Inflammatory macrophage treated with lipopolysaccharide for 4 hours (primary cell): ENCODE measurements around the gene SPAG8.
A peak's percentile ranks its signal among the peaks of the same experiment; 100 is the strongest.

ENCODE experiments used
- DNase-seq: peaks from one replicate; pipeline ENCODE4 v3.0.0-alpha.2; 2020

Gene SPAG8

DNA sequence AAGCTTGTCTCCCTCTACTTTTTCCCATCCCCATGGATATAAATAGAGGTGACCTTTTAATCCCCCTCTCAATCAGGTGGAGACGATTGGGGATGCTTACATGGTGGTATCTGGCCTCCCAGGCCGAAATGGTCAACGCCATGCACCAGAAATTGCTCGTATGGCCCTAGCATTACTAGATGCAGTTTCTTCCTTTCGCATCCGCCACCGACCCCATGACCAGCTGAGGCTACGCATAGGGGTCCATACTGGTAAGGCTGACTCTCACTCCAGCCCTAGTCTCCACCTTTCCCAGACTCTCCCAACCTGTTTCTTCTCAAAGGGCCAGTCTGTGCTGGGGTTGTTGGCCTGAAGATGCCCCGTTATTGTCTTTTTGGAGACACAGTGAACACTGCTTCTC lies 3.6 kb downstream of the SPAG8 start:
- DNase-seq: no peak

DNA sequence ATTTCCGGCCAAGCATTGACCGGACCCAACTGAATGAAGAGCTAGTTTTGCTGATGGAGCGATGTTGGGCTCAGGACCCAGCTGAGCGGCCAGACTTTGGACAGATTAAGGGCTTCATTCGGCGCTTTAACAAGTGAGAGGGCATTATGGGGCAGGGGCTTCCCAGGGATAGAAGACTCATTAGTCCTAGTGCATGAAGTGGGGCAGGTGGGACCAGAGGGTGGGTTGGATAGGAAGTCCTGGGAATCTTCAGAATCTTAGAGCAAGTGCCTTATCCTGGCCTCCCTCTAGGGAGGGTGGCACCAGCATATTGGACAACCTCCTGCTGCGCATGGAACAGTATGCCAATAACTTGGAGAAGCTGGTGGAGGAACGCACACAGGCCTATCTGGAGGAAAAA lies 6.0 kb downstream of the SPAG8 start:
- DNase-seq: no peak

DNA sequence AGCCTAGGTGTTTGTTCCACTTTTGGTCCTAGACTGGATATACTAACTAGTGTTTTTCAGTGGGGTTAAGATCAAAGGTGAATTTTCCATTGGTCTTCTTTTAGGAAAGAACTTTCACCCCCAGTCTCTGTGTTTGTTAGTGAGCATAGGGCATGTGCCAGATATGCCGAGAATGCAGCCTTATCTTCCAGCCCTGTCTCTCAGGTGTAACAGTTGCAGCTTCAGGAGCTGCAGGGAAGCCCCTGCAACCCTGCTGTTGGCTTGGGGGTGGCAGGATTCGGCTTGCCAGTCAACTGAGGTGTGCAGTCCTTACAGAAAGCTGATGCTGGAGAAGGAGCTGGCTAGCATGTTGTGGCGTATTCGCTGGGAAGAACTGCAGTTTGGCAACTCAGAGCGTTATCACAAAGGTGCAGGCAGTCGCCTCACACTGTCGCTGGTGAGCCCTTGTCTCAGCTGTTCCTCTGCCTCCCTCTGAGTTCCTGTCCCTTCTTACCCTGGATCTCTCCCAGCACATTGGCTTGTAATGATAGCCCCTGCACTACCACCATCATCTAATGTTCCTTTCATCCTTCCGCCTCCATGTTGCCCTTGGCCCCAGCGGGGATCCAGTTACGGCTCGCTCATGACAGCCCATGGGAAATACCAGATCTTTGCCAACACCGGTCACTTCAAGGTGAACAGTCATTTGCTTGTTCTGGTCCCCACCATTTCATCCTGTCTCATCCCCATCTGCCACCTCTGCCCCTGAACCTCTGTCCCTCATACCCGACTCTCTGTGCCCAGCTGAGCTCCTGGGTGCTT lies 10.5 kb downstream of the SPAG8 start:
- no peak for DNase-seq

DNA sequence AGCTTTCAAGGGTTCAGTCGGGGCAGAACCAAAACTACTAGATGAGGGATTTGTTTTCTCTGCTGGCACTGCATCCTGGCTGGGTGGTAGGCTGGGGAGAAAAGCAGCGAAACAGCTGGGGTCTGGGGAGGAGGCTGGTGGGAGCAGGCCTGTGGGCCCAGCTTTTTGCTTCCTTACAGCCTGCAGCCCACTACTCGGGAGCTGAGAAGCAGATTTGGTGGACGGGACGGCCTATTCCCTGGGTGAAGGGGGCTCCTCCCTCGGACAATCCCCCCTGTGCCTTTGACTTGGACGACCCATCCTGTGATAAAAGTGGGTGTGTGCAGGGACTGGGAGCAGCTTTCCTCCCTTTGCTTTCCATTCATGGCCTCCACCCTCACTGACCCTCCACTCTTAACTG lies 11.5 kb downstream of the SPAG8 start:
- no peak for DNase-seq

DNA sequence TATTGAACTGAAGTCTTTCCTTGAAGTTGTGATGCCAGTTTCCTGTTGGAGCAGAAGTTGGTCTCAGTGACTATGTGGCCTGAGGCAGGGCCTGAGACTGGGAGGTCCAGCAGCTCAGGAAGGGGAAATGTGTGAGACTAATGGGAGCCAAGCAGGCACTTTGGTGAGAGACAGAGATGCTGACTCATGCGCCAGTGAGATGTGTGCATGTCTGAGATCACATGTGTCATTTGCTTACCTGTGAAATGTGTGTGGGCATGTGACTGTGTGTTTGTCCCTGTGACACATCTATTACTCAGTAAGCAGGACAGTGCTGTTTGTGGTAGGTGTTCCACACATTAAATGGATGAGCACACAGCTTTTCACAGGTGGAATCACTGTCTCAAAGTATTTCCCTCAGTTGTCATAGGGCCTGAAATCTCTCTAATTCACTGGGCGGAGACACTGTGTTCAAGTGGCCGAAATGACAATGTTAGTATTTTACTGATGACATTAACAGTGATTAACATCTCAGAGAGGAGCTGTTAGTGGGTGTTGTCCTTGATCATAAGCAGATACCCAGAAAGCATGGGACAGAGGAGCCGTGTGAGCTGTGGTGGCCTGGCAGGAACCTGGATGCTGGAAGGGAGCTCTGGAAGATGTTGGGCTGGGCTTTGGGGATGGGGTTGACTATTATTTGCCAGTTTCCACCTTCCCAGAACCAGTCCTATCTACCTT lies 13.2 kb downstream of the SPAG8 start:
- peak; percentile 25 for DNase-seq

DNA sequence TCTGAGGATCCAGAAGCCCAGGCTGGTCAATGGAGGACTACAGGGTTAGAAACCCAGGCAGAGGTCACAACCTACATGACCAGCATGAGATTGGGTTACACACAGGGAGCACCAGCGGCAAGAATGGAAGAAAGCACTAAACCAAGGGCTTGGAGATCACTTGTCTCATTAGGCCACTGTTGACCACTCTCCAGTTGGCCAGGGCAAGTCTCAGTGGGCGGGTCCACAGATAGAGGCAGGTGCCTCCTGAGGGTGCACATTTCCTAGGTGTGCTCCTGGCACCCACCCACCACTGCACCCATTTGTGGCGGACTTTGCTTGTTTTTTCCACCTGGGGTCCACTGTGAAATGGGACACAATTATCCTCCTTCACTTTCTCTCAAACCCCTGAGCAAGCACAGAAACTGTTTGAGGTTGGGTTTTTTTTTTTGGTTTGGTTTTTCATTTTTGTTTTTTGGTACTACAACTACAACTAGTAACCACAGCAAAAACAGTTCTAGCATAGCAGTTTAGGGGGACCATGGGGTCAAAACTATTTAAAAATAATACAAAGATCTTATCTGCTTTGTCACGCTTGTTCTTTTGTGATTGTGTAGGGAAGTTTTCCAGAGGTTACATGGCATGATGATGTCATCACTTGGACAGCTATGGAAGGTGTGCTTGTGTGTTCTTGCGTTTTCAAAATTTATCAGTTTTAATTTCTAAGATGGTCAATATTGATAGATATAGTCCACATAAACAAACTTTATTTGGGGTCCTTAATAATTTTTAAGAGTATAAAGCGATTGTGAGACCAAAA lies 14.6 kb downstream of the SPAG8 start:
- DNase-seq: no peak

DNA sequence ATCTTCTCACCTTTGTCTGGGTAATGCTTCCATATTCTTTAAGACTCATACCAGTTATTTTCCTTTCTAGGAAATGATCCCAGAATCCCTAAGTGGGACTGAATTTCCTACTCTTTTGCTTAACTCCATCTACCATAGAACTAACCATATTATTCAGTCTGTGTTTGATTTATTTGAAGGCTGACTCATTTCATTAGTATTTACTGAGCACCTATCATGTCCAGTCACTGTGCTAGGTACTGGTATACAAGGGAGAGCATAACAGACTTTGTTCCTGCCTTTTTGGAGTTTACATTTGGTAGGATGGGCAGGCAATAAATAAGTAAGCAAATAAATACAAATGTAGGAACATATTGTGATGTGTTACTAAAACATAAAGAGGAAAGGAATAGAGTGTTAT lies 16.4 kb downstream of the SPAG8 start:
- no peak for DNase-seq

DNA sequence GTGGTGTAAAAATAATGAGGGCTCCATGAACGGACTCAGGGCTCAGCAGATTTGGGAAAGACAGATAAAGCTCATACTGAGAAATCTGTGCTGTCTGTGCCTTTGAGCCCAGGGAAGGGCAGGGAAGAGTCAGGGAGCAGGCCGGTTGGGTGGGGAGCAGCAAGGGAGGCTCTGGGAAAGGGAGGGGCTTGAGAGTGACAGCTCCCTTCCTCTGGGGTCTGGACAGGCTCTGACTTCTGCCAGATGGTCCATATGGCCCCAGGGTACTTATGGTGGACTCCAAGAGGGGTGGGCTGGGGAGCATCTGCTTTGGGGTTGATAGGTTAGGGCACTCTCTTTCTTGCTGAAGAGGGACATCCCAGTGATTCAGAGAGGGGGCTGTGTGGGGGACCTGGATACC lies 18.6 kb downstream of the SPAG8 start:
- no peak for DNase-seq

DNA sequence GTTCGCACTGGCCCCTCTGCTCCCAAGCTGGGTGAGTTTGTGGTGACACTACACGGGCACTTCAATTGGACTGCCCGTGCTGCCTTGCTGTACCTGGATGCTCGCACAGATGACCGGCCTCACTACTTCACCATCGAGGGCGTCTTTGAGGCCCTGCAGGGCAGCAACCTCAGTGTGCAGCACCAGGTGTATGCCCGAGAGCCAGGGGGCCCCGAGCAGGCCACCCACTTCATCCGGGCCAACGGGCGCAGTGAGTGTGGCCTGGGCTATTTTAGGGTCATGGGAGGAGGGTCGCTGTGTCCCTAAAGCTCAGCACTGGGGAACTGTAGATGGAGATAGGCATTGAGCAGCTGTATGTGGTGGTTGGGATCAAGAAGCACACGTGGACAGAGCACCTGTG lies 19.2 kb downstream of the SPAG8 start:
- DNase-seq: no peak

DNA sequence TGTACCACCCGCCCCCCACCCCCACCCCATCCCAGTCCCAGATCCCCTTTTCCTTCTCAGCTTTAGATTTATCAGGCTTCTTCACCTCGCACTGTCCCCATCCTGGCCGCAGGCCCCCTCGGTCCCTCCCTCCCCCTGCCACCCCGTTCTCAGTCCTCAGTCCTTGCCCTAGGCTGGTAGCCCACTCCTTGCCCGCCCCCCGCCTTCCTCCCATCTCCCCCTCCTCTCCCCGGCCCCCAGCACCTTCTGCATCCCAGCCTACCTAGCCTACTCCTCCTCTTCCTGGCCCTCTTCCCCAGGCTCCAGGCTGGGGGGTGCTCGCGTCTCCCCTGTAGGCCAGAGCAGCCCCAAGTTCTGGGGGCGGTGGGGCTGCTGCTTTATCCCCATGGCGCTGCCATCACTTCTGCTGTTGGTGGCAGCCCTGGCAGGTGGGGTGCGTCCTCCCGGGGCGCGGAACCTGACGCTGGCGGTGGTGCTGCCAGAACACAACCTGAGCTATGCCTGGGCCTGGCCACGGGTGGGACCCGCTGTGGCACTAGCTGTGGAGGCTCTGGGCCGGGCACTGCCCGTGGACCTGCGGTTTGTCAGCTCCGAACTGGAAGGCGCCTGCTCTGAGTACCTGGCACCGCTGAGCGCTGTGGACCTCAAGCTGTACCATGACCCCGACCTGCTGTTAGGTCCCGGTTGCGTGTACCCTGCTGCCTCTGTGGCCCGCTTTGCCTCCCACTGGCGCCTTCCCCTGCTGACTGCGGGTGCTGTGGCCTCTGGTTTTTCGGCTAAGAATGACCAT lies 19.8 kb downstream of the SPAG8 start:
- DNase-seq: no peak

DNA sequence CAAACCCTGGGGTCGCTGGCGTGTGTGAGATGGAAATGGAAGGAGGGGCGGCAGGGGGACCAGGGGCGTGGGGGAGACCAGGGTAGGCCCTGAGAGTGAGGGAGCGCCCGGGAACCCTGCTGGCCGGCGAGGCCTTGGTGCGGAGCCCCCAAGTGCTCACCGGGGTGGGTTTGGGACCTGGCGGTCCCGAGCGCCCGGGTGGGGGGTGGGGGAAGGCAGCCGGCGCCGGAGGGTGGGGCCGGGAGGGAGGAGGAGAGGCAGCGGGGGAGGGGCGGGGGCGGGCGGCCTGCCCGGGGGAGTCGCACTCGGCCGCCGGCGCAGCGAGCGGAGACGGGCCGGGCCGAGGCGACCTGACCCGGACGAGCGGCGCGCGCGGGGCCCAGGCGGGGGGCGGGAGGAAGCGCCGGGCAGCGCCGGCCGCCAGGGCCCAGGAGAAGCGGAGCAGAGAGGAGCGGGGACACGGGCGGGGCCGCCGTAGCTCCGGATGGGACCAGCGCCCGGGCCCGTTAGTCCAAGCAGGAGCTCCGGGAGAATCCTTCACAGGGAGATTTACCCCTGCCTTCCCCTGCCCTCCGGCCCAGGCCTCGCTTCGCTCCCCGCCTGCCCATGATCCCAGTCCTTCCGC lies 20.7 kb downstream of the SPAG8 start, which contains the start of gene NPR2:
NPR2 (plus strand) TSS at position 295 of the 625 bp plus-strand sequence. CDS start 818 bp downstream, outside the sequence.
- no peak for DNase-seq

DNA sequence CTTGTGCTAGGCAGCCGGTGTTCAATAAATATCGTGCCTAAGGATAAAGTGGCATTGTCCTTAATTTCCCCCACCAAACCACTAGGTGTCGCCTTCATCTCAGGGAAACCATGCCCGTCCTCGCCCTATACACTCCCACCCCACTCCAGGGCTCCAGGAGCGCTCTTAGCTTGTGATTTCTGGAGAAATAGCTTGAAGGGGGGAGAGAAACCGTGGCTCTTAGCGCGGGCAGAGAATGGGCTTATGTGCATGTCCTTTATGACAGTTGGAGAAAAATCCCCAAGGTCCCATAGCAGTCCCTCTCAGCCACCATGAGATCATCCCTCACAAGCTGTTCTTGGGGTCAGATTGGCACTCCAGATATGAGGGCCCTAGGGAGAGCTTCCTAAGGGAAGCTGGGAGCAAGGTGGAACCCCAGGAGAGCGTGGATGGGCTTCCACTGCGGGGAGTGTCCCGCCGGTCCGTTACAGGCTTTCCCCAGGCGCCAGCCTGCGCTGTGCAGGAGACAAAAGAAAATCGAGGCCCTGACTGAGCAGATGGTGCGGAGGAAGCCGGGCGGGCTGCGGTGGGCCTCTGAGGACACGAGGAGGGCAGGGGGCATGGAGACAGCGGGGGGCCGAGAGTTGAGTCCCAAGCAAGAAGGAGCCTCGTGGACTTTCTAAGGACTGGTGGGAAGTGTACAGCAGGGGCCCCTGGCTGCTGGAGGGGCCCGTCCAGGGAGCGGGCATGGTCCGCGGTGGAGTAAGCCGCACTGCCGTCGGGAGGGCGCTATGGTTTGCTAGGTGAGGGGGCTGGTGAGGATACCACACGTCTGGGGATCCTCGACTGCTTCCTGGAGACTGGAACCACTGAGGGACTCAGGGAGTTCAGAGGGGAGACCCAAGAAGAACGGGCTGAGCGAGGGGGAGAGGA lies 21.4 kb downstream of the SPAG8 start:
- peak; percentile 66 for DNase-seq

DNA sequence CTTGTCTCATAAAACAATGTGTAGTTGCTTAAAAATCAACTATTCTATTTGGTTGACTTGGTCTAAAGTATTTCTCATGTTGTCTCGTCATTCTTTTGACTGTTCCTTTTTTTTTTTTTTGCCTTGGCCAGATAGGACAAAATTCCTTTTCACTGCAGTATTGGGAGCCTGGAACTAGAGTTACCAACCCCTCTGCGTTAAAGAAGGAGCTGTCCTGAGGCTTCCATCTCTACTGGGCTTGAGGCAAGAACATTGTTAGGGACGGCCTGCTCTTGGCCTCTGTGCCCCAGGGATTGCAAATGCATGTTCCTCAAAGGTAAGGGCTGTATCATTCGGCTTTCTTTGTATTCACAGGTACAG lies 22.1 kb downstream of the SPAG8 start:
- DNase-seq: no peak

DNA sequence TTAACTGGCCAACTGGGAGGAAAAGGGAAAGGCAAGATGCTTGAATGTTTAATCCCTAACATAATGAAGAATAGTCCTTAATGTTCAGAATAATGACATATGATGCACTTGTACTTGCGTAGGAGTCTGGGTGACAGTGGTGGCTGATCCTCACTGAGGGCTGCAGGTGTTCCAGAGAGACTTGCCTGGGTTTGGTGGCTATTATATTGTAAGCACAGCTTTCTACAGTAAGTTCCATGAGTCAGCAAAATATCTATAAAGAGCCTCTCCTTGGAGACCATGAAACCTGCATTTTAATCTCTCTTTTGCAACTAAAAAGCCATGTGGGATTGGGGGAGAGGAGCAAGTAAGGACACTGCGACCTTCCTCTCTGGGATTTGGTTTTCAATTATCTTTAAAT lies 22.5 kb downstream of the SPAG8 start:
- DNase-seq: no peak

DNA sequence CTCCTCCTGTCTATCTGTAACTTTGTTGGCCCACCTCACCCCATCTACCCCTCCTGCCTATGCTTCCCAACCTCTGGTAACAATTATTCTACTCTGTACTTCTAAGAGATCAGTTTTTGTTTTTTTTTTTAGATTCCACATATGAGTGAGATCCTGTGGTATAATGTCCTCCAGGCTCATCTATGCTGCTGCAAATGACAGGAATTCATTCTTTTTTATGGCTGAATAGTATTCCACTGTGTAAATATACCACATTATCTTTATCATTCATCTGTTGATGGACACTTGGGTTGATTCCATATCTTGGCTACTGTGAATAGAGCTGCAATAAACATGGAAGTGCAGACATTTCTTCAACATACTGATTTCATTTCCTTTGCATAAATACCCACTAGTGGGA lies 28.6 kb downstream of the SPAG8 start:
- no peak for DNase-seq

DNA sequence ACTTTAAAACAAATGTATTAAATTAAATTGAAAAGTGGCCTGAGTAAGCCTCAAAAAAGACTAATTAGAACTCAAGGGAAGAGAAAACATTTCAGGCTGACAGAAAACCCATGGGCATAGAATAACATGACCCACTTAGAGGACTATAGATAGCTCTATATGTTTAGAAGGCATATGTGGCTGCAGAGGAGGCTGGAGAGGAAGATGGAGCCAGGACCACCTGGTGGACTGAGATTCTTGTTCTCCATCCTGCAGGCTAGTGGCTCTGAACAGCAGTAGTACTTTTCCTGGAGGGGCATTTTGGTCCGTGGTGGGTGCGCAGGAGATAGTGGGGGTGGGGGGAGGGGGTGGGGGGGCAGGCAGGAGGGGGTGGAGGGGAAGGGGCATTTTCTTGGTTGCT lies 31.0 kb downstream of the SPAG8 start:
- DNase-seq: no peak

DNA sequence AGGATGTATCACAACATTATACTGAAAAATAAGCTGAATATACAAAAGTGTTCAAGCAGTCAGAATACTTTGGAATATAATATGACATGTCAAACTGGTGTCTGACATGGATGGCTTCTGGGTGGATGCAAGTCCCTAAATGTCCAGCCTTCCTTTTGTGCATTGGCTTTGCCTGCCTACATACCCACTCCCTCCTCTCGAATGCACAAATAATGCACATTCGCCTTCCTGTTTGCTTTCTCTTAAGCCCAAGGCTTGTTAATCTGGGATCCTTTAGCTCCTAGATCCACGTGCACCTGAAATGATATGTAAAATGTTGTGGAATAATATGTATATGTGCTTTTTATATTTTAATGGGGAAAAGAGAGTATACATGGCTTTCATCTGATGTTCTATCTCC lies 33.6 kb downstream of the SPAG8 start:
- DNase-seq: no peak

DNA sequence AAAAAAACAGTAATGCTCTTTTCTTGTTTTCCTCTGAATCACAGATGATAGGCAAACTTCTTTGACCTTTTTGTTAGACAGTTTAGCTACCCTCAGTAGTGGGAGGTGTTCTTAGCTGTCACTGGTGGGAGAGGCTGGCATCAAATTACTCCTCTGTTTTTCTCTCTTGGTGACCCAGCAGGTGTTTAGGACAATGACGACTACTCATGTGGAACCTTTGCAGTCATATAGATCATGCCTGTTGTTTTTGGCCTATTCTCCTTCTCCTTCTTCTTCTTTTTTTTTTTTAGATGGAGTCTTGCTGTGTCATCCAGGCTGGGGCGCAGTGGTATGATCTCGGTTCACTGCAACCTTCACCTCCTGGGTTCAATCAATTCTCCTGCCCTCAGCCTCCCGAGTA lies 36.0 kb downstream of the SPAG8 start:
- peak; percentile 22 for DNase-seq

DNA sequence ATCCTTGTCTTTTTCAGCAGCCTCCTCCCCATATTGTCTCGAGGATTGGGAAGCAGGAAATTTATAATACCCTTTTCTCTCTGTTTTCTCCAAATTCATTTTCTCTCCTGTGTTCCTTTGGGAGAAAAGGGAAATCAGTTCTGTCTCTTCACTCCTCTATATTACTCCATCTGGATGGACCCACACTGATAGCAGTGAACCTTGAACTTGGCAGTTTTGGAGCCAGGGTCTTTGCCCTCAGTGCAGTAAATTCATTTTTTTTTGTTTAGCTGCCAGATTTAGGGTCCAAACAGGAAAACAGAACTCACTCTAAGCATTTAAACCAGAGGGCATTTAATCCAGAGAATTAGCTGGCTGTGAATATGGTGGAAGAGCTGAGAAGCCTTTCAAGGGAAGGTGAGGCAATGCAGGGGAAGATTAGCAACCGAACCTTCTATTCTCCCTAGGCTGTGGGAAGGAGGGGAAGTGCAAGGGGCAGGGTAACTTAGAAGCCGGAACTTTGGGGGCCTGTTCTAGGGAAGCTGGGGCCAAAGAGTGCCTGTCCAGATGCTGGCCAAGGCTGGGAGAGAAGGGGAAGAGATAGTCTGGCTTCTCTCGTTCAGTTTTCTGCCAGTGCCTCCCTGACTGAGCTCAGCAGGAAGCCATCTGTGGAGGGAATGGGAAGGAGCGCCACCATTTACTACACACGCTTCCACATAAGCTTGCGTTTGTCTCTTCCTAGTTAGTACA lies 37.0 kb downstream of the SPAG8 start:
- peak; percentile 57 for DNase-seq

DNA sequence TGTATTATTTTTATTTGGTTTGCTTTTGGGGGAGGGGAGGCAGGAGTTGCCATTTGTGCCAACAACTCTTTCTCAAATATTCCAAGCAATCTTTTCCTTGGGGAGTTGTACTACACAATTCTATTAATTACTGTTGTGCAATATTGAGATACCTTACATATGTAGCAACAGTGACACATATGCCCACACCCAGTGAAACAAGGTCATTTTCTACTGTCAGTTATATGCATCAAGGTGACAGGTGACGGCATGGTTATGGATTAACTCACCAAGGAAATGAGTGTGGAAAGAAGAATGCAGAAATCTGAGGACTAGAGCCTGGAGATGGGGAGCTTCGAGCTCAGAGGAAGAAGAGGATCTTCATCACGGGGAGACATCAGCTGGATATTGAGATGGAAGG lies 40.1 kb downstream of the SPAG8 start:
- no peak for DNase-seq

DNA sequence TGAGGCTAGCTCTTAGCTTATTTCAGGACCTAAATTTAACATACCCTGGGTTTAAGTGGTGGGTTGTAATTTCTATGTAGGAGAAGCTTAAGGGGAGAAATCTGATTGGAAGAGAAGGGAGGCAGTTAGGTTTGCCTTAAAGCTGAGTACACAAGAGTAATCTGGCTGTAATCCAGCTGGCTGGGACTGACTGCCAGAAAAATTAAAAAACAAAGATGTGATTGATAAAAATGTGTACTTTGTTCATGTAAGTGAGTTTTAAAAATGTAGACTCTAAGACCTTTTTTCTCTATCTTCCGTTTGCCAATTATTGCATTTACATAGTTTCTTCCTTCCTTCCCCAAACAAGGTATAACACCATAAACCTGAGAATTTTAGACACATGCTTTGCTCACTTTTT lies 40.5 kb downstream of the SPAG8 start:
- DNase-seq: no peak
